Activated CD8-positive, alpha-beta memory T cell treated with anti-CD3 and anti-CD28 coated beads for 1 hour (primary cell): ENCODE measurements around the gene SNCAIP.
"Not testable (repeated sequence)": the region's sequence is repeated elsewhere in the genome, so short reads cannot be mapped to it uniquely, and the experiment has no call there.

Experiments
- DNase-seq, 2 donors: peaks; one replicate each; pipeline ENCODE4 v3.0.0-alpha.2; 2020; ENCODE audit warnings: low read depth in 1 of 2; ENCODE audit errors: extremely low read depth in 1 of 2

The SNCAIP gene

DNA sequence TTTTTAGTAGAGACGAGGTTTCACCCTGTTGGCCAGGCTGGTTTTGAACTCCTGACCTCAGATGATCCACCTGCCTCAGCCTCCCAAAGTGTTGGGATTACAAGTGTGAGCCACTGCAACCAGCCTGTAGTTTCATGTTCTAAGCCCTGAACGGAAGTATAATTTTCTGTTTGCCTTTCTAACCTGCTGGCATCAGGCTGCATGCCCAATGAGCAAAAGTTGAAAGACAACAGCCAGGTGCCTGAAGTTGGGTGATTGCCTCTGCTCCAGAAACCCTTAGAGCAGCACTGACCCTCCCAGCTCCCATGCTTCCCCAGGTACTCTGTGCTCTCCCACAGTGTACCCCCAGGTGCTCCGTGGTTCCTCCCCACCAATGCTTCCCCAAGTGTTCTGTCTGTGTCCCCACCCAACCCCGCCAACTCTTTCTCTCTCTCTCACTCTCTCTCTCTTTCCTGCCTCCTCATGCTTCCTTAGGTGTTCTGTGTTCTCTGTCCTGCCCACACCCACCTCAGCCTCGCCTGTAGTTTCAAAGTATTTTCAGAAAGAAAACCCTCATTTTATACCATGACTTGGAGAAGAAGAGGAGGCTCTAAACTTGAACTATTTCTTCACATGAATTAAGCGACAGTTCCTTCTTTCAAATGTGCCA, 145.3 kb downstream of the SNCAIP start:
- DNase-seq: no peak

DNA sequence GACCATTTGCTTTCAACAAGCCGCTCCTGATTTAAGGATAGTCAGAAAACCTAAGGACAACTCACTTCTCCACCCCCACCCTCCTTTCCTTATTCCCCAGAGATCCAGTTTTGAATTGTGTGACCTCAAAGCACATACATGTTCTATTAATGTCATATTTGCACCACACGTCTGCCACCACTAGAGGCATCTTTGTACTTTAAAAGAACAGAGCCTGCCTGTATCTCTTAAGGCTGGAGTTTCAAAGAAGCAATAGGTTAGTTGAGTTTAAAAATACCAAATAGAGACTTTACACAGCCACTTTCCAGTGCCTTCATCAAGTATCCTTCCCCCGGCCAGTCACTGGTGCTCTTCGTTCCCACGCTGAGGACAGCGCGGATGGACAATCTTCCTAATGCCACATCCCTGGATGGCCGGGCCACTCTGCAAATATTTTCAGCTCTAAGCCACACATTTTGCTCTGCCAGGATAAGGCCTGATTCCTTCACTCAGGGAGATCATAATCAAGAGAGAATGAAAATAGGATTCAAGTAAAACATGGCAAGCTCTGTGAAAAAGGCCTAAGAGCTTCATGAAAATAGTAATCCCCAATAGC, 146.3 kb downstream of the SNCAIP start:
- DNase-seq: no peak

DNA sequence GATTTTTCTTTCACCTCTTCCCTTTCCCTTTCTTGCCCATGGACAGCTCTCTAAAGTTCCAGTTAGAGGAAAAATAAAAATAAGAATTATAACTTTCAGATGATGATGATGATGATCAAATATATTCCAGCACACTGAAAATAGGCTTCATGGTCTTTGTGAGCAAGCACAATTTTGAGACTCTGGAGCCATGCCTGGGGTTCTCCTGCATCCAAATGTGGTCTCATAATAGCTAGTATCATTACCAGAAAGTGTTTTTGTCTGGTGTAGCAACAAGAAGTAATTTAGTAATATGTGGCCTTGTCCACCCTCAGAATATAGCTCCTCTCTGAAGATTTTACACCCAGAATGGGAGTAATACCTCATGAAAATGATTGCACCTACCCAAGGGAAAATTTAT, 150.4 kb downstream of the SNCAIP start:
- DNase-seq: no peak

DNA sequence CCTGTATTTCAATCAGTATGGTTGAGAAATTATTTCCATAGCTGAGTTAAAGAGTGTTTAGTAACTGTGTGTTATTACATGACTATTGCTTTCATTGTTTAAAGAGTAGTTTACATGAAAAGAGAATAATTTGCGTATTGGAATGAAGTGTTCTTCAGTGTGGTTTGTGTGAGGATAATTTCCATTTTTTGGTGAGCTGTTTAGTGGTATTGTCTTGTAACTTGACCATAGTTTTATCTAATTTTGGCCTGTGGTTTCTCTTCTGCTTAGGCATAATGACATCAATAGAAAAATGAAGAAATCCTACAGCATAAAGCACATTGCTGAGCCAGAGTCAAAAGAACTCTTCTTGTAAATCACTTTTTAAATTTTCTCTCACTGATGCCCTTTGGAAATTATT, 151.2 kb downstream of the SNCAIP start:
- DNase-seq: no peak

DNA sequence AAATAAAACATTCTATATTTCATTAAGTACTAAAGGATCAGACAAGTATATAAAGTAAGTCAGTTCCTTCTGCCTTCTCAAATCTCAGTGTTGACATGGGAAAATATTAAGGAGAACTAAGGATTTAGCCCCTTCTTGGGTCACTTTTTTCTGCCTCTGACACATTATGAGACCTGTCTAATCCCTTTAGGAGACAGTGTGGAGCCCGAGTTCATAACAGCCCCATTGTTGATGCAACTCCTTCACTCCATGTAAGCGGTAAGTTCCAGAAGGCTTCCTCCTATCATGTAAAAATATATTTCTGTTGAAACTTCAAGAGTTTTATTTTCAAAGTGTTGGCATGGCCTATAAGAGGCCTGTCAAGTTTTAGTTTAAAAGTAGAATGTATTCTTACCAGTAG, 152.2 kb downstream of the SNCAIP start:
- no peak for DNase-seq

DNA sequence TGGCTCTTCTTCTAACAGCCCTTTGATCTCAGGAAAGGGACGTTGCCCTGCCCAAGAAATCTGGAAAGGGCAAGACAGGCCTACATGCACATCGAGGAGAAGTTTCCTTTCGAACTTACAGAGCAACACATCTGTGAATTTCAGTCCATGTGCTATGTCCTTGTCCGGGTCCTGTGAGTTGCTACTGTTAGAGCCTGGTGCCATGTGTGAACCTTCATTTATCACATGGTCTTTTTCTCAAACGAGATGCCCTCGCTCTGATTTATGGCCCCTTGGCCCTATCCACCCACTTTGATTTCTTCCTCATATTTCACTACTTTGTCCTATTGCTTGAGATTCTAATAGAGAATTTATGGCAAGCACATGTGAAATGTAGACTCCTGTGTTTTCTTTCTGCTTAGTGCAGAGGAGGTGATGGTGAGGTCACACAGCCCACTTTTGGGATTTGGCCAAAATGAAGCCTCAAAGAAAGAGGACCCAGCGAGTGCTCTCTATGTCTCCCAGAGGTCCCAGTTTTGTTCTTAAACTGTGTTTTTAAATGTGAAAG, 153.1 kb downstream of the SNCAIP start:
- DNase-seq: no peak

DNA sequence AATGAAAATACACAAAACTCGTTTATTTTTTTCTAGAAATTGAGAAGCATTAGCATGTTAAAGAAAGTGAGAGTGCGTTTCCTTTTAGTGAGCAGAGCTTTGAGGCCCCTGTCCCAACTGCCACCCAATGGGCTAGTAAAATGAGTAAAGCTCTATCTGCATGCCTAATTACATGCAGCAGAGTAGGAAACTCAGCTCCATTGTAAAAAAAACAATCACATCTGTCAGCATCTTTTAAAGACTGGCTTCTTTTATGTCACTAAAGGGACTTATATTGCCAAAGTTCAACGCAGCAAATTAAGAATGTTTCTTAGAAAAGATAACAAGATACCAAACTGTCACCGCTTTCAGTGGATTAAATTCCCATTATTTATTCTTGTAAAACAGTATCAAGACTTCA, 154.0 kb downstream of the SNCAIP start:
- DNase-seq: no peak

DNA sequence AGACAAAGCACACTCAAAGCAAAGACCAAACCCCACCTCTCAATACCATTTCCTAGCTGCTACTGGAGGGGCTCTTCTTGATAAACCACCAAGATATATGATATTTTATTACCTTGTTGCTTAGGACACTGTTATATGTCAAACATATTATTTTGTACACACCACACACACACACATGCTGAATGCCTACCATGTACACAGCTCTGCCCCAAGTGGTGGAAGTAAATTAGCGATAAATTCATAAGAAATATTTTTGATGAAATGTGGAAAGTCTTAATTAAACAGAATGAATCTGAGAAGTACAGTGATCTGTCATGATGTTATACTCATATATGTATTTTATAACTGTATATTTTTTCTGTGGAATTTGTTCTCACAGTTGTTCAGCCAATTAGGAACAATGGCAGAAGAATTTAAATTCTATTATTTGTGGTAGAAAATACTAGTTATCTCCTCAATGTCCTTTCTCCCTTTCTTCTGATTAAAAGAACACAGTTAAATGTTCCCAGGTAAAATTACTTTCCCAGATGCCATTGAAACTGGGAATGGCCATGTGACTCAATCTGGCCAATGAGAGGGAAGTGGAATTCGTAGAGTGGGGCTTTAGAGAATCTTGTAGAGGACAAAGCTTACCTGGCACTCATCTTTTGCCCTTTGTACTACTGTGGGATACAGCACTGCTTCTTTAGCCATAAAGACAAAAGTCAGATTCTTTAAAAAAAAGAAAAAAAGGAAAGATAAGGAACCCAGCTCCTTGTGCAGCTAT, 156.5 kb downstream of the SNCAIP start:
- DNase-seq: no peak

DNA sequence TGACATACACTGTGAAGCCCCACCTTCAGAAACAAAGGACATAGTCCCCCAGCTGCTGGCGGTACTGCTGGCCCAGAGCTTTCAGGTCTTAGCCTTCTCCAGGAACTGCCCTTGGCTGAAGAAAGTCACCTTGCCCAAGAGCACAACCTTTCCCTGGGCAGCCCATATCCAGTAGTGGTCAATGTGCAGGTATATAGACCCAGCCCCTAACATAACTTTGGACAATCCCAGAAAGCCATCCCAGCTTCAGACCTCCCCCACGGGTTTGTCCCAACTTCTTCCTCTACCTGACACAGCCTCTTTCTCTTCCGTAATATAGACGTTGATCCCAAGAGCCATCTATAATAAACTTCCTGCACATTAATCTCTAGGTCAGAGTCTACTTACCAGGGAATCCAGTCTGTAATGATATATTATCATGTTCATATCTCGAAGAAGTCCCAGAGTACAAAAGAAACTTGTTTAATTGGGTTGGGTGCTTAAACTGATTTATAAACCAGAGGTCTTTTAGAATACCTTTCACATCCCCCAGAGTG, 157.4 kb downstream of the SNCAIP start:
- DNase-seq: no peak

DNA sequence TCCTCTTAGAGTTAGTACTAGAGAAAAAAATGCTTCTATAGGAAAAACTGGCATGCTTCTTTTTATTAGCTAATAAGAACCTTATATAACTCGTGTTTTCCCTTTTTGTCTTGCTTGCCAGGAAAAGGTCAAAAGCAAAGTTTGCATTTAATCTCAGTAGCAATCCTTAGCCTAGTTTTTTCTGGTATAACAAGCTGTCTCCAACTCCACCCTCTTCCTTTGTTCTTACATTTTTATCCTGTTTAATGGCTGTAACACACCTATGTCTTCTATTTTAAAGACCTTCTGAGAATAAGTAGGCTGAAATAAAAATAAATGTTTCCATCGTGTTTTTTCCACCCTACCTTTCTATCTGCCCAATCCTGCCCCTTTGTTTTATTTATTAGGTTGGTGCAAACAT, 158.3 kb downstream of the SNCAIP start:
- no peak for DNase-seq

DNA sequence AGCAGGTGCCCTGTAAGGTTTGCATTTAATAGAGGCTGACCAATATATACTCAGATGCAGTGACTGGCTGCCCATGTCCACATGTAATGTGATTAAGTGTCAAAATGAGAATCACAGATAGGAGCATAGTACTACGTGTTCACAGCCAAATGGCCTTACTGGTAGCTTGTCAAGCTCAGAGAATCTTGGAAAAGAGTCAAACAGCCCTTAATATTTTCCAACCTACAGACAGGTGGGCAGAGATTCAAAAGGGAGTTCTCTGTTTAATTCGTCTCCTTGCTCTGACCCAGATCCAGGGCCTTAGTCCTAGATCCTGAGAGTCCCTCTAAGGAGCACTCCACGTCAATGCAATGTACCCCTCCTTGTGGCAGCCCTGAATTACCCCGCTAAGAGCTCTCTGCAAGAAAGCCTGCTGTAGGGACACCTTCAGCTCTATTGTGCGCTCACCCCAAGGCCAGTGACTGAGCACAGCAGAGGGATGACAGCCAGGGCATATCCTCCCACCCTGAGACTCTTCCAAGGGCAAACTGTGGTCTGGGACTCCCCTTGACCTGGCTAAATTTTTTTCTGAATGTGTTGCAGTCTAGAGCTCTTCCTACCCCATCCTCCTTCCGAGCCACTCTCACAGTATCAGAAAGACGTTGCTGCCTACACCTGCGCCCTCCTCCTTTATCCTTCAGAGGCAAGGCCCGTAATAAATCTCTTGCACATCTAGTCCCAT, 159.2 kb downstream of the SNCAIP start:
- no peak for DNase-seq

DNA sequence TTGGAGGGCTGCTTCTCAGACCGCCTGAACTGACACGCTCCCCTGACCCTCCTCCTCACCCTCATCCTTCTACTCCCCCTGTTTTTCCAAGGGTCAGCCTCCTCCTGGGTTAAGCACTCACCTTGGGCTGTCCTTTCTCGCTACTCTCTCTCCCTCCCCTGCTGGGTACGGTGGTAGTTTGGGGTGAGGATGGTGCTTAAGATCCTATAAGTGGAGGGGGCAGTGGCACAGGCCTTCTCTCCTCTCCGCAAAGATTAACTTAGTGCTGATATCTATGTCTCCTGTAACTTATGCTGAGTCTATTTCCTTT, 159.7 kb downstream of the SNCAIP start:
- no peak for DNase-seq

DNA sequence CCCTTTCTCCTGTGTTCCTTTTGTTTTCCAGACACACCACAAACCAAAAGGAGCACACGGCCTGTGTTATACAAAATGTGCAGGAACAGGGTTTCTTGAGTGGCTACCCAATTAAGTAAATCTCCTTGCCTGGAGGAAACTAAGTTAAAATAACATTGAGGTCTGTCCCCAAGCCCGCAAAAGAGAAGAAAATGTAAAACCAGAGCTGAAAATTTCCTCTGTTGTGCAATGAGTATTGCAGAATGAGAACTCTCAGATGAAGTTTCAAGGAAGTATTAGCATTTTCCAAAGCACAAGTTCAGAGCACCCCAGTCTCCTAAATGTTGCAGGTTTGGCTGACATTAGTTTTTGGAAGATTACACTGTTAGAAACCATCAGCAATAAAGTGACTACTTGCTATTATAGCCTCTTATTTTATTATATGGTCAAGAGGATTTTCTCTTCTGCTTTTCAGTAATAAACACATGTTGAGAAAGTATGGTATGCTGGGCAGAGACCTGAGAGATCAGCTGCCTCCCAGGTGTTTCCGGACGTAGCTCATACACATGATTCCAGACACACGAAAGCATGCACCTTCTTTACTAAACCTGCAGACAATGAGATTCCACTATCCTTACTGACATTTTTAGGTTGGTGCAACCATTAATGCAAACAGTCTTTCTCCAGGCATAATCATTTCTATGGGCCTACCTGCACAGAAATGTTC, 161.3 kb downstream of the SNCAIP start:
- no peak for DNase-seq

DNA sequence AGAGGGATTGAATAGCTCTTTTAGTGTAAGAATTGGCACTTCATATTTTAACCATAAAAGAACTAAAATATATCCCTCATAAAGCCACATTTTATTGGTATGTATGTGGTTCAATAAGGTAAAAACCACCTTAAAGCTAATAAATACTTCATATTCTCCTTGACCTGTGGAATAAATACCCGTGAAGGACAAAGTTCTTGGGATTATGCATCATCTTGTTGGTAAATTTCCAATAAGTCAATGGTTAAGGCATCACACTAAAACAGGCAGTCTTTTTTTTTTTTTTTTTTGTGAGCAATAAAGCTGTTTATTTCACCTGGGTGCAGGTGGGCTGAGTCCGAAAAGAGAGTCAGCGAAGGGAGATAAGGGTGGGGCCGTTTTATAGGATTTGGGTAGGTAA, 161.9 kb downstream of the SNCAIP start:
- DNase-seq: no peak

DNA sequence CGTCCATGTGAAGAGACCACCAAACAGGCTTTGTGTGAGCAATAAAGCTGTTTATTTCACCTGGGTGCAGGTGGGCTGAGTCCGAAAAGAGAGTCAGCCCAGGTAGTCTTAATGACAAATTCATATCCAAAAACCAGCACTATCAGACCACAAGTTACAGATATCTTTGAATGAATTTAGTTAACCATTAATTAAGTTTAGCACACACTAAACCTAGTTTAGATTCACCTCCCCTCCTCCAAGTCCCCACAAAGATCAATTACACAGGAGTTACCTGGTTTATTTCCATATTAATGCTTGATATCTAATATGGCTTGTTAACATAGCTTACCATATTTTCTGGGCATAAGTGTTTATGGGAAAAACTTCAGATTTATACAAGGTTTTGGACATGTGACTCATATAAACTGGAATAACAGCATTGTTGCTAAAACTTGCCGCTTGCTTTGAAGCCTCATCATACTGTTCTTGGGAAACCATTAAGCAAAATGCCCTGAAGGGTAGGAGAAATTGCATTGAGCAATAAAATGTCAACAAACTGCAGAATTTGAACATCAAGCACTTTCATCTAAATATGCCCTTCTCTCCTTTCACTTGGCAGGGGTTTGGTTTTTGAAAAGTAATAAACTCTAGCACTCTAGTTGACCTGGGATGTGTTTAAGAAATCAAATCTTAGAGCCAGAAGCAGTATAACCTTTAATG, 166.9 kb downstream of the SNCAIP start:
- no peak for DNase-seq

DNA sequence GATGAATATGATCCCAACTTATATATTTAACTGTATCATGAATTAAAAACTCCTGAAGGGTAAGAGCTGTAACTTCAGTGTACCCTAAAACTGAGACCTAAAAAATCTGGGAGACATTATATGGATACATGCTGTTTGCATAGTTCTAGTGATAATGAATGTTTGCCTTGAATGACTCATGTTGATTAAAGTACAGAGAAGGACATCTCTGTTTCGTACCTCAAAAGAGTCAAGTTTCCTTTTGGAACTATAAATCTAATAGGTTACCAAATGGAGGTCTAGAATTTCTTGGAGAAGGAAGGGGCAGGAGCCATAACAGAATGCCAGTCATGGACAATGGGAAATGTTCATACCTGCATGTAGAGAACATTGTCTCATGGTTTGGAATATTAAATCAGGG, 168.1 kb downstream of the SNCAIP start:
- no peak for DNase-seq

DNA sequence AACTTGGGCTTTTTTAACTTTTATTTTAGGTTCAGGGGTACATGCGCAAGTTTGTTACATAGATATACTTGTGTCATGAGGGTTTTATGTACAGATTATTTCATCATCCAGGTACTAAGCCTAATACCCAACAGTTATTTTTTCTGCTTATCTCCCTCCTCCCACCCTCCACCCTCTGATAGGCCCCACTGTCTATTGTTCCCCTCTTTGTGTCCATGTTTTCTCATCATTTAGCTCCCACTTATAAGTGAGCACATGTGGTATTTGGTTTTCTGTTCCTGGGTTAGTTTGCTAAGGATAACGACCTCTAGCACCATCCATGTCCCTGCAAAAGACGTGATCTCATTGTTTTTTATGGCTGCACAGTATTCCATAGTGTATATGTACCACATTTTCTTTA, 172.1 kb downstream of the SNCAIP start:
- no peak for DNase-seq

DNA sequence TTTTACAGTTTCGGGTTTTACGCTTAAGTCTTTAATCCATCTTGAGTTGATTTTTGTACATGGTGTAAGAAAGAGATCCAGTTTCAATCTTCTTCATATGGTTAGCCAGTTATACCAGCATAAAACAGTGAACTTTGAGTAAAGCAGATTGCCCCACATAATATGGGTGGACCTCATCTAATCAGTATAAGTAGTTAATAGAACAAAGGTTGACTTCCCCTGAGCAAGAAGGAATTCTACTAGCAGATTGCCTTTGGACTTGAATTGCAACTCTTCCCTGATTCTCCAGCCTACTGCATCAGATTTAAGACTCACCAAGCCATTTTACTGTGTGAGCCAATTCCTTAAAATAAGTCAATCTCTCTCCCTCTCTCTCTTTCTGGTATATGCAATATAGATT, 173.2 kb downstream of the SNCAIP start:
- DNase-seq: no peak

DNA sequence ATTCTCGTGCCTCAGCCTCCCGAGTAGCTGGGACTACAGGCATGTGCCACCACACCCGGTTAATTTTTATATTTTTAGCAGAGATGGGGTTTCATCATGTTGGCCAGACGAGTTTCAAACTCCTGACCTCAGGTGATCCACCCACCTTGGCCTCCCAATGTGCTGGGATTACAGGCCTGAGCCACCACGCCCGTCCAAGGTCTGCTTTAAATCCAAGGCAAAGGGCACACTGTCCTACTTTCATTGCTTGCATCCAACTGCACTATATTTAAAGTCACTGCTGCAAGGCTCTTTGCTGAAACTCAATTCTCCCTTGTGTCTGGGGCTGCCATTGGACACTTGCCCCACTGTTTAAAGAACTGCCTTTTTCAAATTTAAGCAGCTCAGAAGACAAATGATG, 174.6 kb downstream of the SNCAIP start:
- DNase-seq: not testable (repeated sequence)

DNA sequence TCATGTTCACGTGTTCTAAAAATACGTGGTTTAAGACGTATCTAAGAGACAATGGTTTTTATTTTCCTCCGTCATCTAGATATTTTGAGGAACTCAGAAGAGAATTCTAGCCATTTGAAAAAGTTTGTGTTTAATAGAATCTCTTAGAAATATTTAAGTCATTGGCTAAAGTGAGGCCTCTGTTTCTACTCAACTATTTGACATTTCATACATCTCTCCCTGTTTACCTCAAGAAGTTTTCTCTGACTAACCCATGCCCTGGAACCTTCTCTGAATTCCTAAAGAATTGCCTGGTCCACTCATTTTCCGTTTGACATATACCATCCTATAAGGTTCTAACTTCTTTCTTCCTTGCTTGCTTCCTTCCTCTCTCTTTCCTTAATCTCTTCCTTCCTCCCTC, 178.7 kb downstream of the SNCAIP start:
- no peak for DNase-seq
